ENCODE data around the gene ITGA3.

- TF ChIP-seq CTCF (IDR thresholded peaks at IDR 0.05) (no peak), POLR2A (IDR thresholded peaks at IDR 0.05) (no peak)
Observed at GRCh38 chr17:50122945-50123344, 67.0 kb downstream of the ITGA3 start.
